ENCODE measurements around the gene MEF2A. TPM values are rescaled to one million over a fixed set of nuclear protein-coding genes. Genes with fewer than 3 reads are reported as not detected.

Gene MEF2A
- total and polyA plus RNA-seq, 10 of the 15 experiments (the other 5 are each of a cell fraction or from before 2014, with no cell fraction given), result 7.2 to 46.7 (median 35.9) TPM

GRCh38 chr15:99719096-99719541 lies 153.3 kb downstream of the MEF2A start (continued):
- no peak for TF ChIP-seq PRDM15 (CRISPR knock-in tag; IDR thresholded peaks at IDR 0.05)
- peak; percentile 85 for TF ChIP-seq EED (IDR thresholded peaks at IDR 0.05; ENCODE audit: low read depth)
- peak; percentile 100 for TF ChIP-seq RUNX3 (IDR thresholded peaks at IDR 0.05; ENCODE audit: low read length)
- peak; percentile 59 to 73; a peak in 3 of 4 replicates for TF ChIP-seq EP300 (IDR thresholded peaks at IDR 0.05; ENCODE audit: borderline replicate concordance in 1 of 2, control insufficient read depth in 1 of 2, low read depth in 2 of 2, low read length in 2 of 2)
- no peak; a peak in 1 of 4 replicates for TF ChIP-seq ETV6 (conservative IDR thresholded peaks at IDR 0.05 in 1 of 2, IDR thresholded peaks at IDR 0.05 in 1 of 2; ENCODE audit: borderline replicate concordance in 1 of 2, low read depth in 1 of 2)
- peak; percentile 56 for TF ChIP-seq BCL11A (IDR thresholded peaks at IDR 0.05; ENCODE audit: low read depth, low read length)
- peak; percentile 52 for TF ChIP-seq ATF7 (IDR thresholded peaks at IDR 0.05; ENCODE audit: low read depth)
- TF ChIP-seq E2F4 (IDR thresholded peaks at IDR 0.05; ENCODE audit: low read depth, low read length), result no peak
- peak; percentile 60; the same call in 1 of the 2 replicates for TF ChIP-seq TCF7 (IDR thresholded peaks at IDR 0.05; ENCODE audit: borderline replicate concordance)
- TF ChIP-seq GABPA (IDR thresholded peaks at IDR 0.05; ENCODE audit: low read depth), result 0 out of 2 replicates have a peak, but pooled peaks have one; percentile 37
- TF ChIP-seq ESRRA (IDR thresholded peaks at IDR 0.05; ENCODE audit: low read length), result no peak
- peak; percentile 92 for TF ChIP-seq MTA3 (IDR thresholded peaks at IDR 0.05; ENCODE audit: borderline replicate concordance, low read length)
- TF ChIP-seq POLR2A (IDR thresholded peaks at IDR 0.05; ENCODE audit: low read depth, low read length), result no peak
- TF ChIP-seq MEF2B (IDR thresholded peaks at IDR 0.05; ENCODE audit: partially characterized antibody, poor library complexity, severe bottlenecking), result peak; percentile 29
- TF ChIP-seq TCF12 (IDR thresholded peaks at IDR 0.05; ENCODE audit: low read depth, low read length), result 0 out of 2 replicates have a peak, but pooled peaks have one; percentile 21
- TF ChIP-seq PBX3 (IDR thresholded peaks at IDR 0.05; ENCODE audit: insufficient replicate concordance, low read depth, low read length), result no peak
- no peak for TF ChIP-seq ZBTB4 (CRISPR knock-in tag; IDR thresholded peaks at IDR 0.05)
- TF ChIP-seq SIN3A (IDR thresholded peaks at IDR 0.05; ENCODE audit: low read depth, low read length), result no peak
- TF ChIP-seq CBX5 (IDR thresholded peaks at IDR 0.05; ENCODE audit: low read depth), result peak; percentile 48; the same call in 1 of the 2 replicates
